ENCODE results near the gene ATXN7L2. TPM values are rescaled to one million over a fixed set of nuclear protein-coding genes. Genes with fewer than 3 reads are reported as not detected.
"Not testable (repeated sequence)": the region's sequence is repeated elsewhere in the genome, so short reads cannot be mapped to it uniquely, and the experiment has no call there.

The ATXN7L2 gene
- total and polyA plus RNA-seq, 2 donors, result 2.0 to 4.0 TPM

GRCh38 chr1:109467301-109467777 is 16.4 kb upstream of the ATXN7L2 start:
- no peaks in the 10 kb centered on the region for H3K4me1 ChIP-seq (ENCODE audit: insufficient read depth)
- H3K36me3 ChIP-seq (ENCODE audit: insufficient read depth), result no peaks in the 10 kb centered on the region
- DNase-seq (ENCODE audit: extremely low spot score), result no peak
- peak overlapping the region; percentile 68 for H3K4me3 ChIP-seq (ENCODE audit: low read depth, low read length)
- H3K27ac ChIP-seq (ENCODE audit: low read depth), result no peak overlapping the region
- 19% methylated on average over 23 of the region's 23 CpGs for WGBS

DNA sequence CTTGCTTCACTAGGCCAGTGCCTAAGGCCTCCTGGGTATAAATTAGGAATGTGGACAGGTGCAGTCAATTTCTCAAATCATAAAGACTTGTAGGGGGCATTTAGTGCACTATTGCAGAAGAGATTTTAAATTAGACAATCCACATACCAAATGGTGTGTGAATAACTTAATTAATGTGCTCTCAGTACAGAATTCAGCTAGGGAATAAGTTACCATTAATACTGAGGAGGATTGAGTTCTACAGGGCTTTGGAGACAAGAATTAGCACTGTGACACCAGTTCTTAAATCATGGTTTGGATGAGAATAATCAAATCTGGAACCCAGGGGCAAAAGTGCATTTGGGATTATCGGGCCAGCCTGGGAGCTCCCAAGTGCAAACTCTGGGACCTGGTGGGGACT is 15.6 kb upstream of the ATXN7L2 start:
- no peak overlapping the region for H3K27ac ChIP-seq (ENCODE audit: low read depth)
- H3K4me3 ChIP-seq (ENCODE audit: low read depth, low read length), result no peak overlapping the region
- no peak for DNase-seq (ENCODE audit: extremely low spot score)
- 81% methylated on average over 1 of the region's 1 CpG for WGBS
- no peaks in the 10 kb centered on the region for H3K36me3 ChIP-seq (ENCODE audit: insufficient read depth)
- H3K4me1 ChIP-seq (ENCODE audit: insufficient read depth), result no peaks in the 10 kb centered on the region

DNA sequence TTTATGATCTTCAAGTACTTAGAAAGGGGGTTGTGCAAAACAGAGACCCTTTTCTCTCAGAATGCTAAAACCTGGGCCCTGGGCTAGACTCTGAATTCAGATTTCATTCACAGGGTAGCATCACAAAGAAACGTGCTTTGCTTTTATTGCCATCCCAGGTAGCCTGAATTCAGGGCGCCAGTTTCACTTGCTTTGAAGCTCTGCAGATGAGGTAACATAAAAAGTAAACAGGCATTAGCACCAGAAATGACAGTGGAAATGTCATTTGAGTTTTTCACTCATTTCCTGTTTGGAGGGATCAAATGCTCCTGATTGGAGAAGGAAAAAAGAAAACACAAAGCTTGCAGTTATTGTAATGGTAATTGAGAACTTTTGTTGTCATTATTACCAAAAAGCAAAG is 14.8 kb upstream of the ATXN7L2 start:
- no peak for DNase-seq (ENCODE audit: extremely low spot score)
- Histone ChIP-seq H3K4me1 (ENCODE audit: insufficient read depth) (no peaks in the 10 kb centered on the region), H3K4me3 (ENCODE audit: low read depth, low read length) (no peak overlapping the region), H3K36me3 (ENCODE audit: insufficient read depth) (no peaks in the 10 kb centered on the region), H3K27ac (ENCODE audit: low read depth) (no peak overlapping the region)
- 28% methylated on average over 2 of the region's 2 CpGs for WGBS

- Histone ChIP-seq H3K4me1 (ENCODE audit: insufficient read depth) (no peaks in the 10 kb centered on the region), H3K4me3 (ENCODE audit: low read depth, low read length) (no peak overlapping the region), H3K36me3 (ENCODE audit: insufficient read depth) (no peaks in the 10 kb centered on the region), H3K27ac (ENCODE audit: low read depth) (no peak overlapping the region)
- no peak for DNase-seq (ENCODE audit: extremely low spot score)
- WGBS, result 57% methylated on average over 6 of the region's 6 CpGs
Observed at GRCh38 chr1:109470245-109470644, 13.5 kb upstream of the ATXN7L2 start.

GRCh38 chr1:109472779-109473178 is 10.9 kb upstream of the ATXN7L2 start:
- Histone ChIP-seq H3K4me3 (ENCODE audit: low read depth, low read length) (no peak overlapping the region), H3K27ac (ENCODE audit: low read depth) (no peak overlapping the region), H3K4me1 (ENCODE audit: insufficient read depth) (no peaks in the 10 kb centered on the region), H3K36me3 (ENCODE audit: insufficient read depth) (no peaks in the 10 kb centered on the region)
- 62% methylated on average over 3 of the region's 3 CpGs for whole genome bisulfite sequencing
- DNase-seq (ENCODE audit: extremely low spot score), result no peak

GRCh38 chr1:109473284-109474057 is 10.2 kb upstream of the ATXN7L2 start:
- not testable (repeated sequence) for H3K27ac ChIP-seq (ENCODE audit: low read depth); H3K36me3 ChIP-seq (ENCODE audit: insufficient read depth); H3K4me1 ChIP-seq (ENCODE audit: insufficient read depth); DNase-seq (ENCODE audit: extremely low spot score); H3K4me3 ChIP-seq (ENCODE audit: low read depth, low read length)
- 87% methylated on average over 12 of the region's 12 CpGs for WGBS

DNA sequence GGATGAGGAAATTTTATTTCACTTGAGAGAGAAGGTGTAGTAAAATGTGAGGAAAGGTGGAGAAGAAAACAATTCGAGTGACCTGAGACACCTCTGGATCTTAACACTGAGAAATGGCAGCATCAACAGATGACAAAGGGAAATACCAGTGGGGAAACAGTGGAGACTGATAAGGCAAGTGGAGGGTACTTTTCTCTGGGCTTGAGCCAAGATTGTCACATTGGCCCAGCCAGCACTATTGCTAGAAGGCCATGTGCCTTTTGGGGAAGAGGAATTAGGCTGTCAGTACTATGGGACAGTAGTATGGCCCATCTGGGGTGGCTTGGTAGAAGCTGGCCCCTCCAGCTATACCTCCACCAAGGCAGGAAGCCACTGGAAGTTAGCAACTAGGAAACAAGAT is 9.0 kb upstream of the ATXN7L2 start:
- Histone ChIP-seq H3K4me3 (ENCODE audit: low read depth, low read length) (no peak overlapping the region), H3K27ac (ENCODE audit: low read depth) (no peak overlapping the region), H3K4me1 (ENCODE audit: insufficient read depth) (no peaks in the 10 kb centered on the region), H3K36me3 (ENCODE audit: insufficient read depth) (no peaks in the 10 kb centered on the region)
- 70% methylated on average over 1 of the region's 1 CpG for WGBS
- no peak for DNase-seq (ENCODE audit: extremely low spot score)

DNA sequence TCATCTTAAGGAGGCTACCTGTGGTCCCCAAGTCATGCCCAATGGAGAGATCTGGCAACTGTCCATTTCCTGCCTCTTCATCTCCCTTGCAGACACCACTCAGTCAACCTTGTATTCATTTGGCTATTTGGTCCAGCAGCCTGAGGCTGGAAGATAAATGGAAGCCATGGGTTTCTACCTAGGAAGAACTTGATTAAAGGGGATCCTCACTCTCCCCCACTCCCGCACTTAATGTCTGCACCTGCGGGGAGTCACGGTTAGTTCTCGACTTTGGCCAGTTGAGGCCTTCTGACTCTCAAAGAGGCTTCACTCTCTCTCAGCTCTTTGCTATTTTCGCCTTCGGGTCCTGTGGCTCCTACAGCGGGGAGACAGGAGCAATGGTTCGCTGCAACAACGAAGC is 8.4 kb upstream of the ATXN7L2 start:
- no peak overlapping the region for H3K4me3 ChIP-seq (ENCODE audit: low read depth, low read length)
- no peaks in the 10 kb centered on the region for H3K36me3 ChIP-seq (ENCODE audit: insufficient read depth)
- WGBS, result 84% methylated on average over 9 of the region's 9 CpGs
- H3K4me1 ChIP-seq (ENCODE audit: insufficient read depth), result no peaks in the 10 kb centered on the region
- H3K27ac ChIP-seq (ENCODE audit: low read depth), result no peak overlapping the region
- no peak for DNase-seq (ENCODE audit: extremely low spot score)

GRCh38 chr1:109476825-109477224 is 6.9 kb upstream of the ATXN7L2 start:
- H3K4me3 ChIP-seq (ENCODE audit: low read depth, low read length), result no peak overlapping the region
- DNase-seq (ENCODE audit: extremely low spot score), result no peak
- H3K27ac ChIP-seq (ENCODE audit: low read depth), result no peak overlapping the region
- no peaks in the 10 kb centered on the region for H3K4me1 ChIP-seq (ENCODE audit: insufficient read depth)
- WGBS, result 90% methylated on average over 8 of the region's 8 CpGs
- H3K36me3 ChIP-seq (ENCODE audit: insufficient read depth), result no peaks in the 10 kb centered on the region

DNA sequence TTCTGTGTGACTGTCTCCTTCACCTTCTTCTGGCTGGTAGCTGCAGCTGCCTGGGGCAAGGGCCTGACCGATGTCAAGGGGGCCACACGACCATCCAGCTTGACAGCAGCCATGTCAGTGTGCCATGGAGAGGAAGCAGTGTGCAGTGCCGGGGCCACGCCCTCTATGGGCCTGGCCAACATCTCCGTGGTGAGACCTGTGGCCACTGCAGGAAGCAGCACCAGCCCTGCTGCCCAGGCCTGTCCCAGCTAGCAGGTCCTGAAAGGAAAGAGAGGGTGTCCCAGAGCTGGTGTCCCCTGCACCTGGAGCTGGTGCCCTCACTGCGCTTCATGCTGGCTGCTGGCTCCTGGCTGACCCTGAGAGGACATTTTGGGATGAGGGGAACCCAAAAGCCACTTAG is 5.9 kb upstream of the ATXN7L2 start:
- WGBS, result 69% methylated on average over 6 of the region's 6 CpGs
- H3K4me1 ChIP-seq (ENCODE audit: insufficient read depth), result no peaks in the 10 kb centered on the region
- H3K36me3 ChIP-seq (ENCODE audit: insufficient read depth), result no peaks in the 10 kb centered on the region
- H3K4me3 ChIP-seq (ENCODE audit: low read depth, low read length), result no peak overlapping the region
- no peak for DNase-seq (ENCODE audit: extremely low spot score)
- no peak overlapping the region for H3K27ac ChIP-seq (ENCODE audit: low read depth)

GRCh38 chr1:109478806-109479205 is 4.9 kb upstream of the ATXN7L2 start:
- Histone ChIP-seq H3K4me1 (ENCODE audit: insufficient read depth) (no peaks in the 10 kb centered on the region), H3K36me3 (ENCODE audit: insufficient read depth) (no peaks in the 10 kb centered on the region), H3K27ac (ENCODE audit: low read depth) (no peak overlapping the region), H3K4me3 (ENCODE audit: low read depth, low read length) (no peak overlapping the region)
- no peak for DNase-seq (ENCODE audit: extremely low spot score)
- 23% methylated on average over 7 of the region's 7 CpGs for WGBS

- DNase-seq (ENCODE audit: extremely low spot score), result no peak
- H3K4me1 ChIP-seq (ENCODE audit: insufficient read depth), result no peaks in the 10 kb centered on the region
- H3K4me3 ChIP-seq (ENCODE audit: low read depth, low read length), result no peak overlapping the region
- no peaks in the 10 kb centered on the region for H3K36me3 ChIP-seq (ENCODE audit: insufficient read depth)
- WGBS, result 67% methylated on average over 5 of the region's 5 CpGs
- no peak overlapping the region for H3K27ac ChIP-seq (ENCODE audit: low read depth)
Observed at GRCh38 chr1:109479311-109479710, 4.4 kb upstream of the ATXN7L2 start.

GRCh38 chr1:109479901-109480300 is 3.8 kb upstream of the ATXN7L2 start:
- H3K4me3 ChIP-seq (ENCODE audit: low read depth, low read length), result no peak overlapping the region
- 83% methylated on average over 3 of the region's 3 CpGs for WGBS
- no peaks in the 10 kb centered on the region for H3K4me1 ChIP-seq (ENCODE audit: insufficient read depth)
- no peaks in the 10 kb centered on the region for H3K36me3 ChIP-seq (ENCODE audit: insufficient read depth)
- no peak for DNase-seq (ENCODE audit: extremely low spot score)
- no peak overlapping the region for H3K27ac ChIP-seq (ENCODE audit: low read depth)

DNA sequence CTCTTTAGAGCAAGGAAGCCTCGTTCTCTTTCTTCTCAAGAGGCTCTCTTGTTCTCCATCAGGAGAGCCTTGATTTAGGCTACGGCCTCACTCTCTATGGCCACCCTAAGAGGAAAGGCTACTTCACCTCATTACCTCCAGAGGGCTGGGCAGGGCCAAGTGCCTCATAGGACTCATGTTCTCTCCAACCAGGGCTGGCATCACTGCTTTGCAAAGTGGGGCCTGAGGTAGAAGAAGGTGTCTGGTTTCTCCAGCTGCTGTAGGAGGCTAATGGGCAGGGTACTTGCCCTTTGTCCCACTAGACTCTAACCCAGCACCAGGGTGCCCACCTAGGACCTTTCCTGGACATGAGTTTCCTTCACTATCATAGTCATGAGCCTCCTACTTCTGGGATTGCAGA is 2.1 kb upstream of the ATXN7L2 start:
- no peaks in the 10 kb centered on the region for H3K4me1 ChIP-seq (ENCODE audit: insufficient read depth)
- no peaks in the 10 kb centered on the region for H3K36me3 ChIP-seq (ENCODE audit: insufficient read depth)
- 75% methylated on average over 2 of the region's 2 CpGs for WGBS
- no peak overlapping the region for H3K4me3 ChIP-seq (ENCODE audit: low read depth, low read length)
- H3K27ac ChIP-seq (ENCODE audit: low read depth), result no peak overlapping the region
- DNase-seq (ENCODE audit: extremely low spot score), result no peak

- no peak overlapping the region for H3K4me3 ChIP-seq (ENCODE audit: low read depth, low read length)
- no peaks in the 10 kb centered on the region for H3K36me3 ChIP-seq (ENCODE audit: insufficient read depth)
- no peak overlapping the region for H3K27ac ChIP-seq (ENCODE audit: low read depth)
- DNase-seq (ENCODE audit: extremely low spot score), result no peak
- no peaks in the 10 kb centered on the region for H3K4me1 ChIP-seq (ENCODE audit: insufficient read depth)
Observed at GRCh38 chr1:109482242-109482641, 1.5 kb upstream of the ATXN7L2 start.

Measured in urinary bladder (tissue), 4 donors.